Pancreas (tissue), 10 donors: ENCODE measurements around the gene TMEM106B. TPM values are rescaled to one million over a fixed set of nuclear protein-coding genes. Genes with fewer than 3 reads are reported as not detected.
A peak's percentile ranks its signal among the peaks of the same experiment; 100 is the strongest.
"Not testable (repeated sequence)": the region's sequence is repeated elsewhere in the genome, so short reads cannot be mapped to it uniquely, and the experiment has no call there.

ENCODE experiments used
- ATAC-seq, 4 donors: fragments of 200-7000 bp; cut with Tn5 transposase; one replicate each; pipeline versions ENCODE4 v1.8.0 to v1.9.1; 2020; ENCODE audit warnings: mild to moderate bottlenecking in 4 of 4, moderate library complexity in 4 of 4
- DNase-seq, 6 donors: peaks; one replicate each; pipeline ENCODE4 v3.0.0-alpha.2; 2020
- FAIRE-seq: peaks from 2 replicates; lab custom pipeline; 2012; peaks lifted over from hg19 to GRCh38; lab: Jason Lieb, UNC
- H3K27ac ChIP-seq, 4 donors: fragments of 200-600 bp; sonication (generic); 1 replicate in 3 of 4; 2 replicates in 1 of 4; pipeline versions ENCODE4 v1.5.0 to v1.8.0; 2020
- H3K27me3 ChIP-seq, 4 donors: fragments of 200-600 bp; one replicate each; pipeline ENCODE4 v1.8.0; 2021
- H3K36me3 ChIP-seq, 3 donors: fragments of 200-600 bp; sonication (generic) in 1 of 3; one replicate each; pipeline versions ENCODE4 v1.5.0 to v1.8.0; 2020 to 2021
- H3K4me1 ChIP-seq, 3 donors: fragments of 200-600 bp; one replicate each; pipeline ENCODE4 v1.8.0; 2021
- H3K4me3 ChIP-seq, 4 donors: fragments of 200-600 bp; sonication (generic) in 2 of 4; one replicate each; pipeline versions ENCODE4 v1.5.0 to v1.8.0; 2020 to 2021
- H3K9me3 ChIP-seq, 4 donors: fragments of 200-600 bp; one replicate each; pipeline ENCODE4 v1.8.0; 2021
- WGBS, 2 donors: extraction: QIAGEN DNeasy Blood & Tissue Kit; methylation state at CpG; one replicate each; pipeline ENCODE4 v1.1.7; 2013; 5-methylcytosine and 5-hydroxymethylcytosine counted together
- intact Hi-C, 3 donors: fragments of 100-400 bp; cut with DNase I; formaldehyde crosslinking; loops; one replicate each; pipeline versions ENCODE4 v1.11.1 to v1.14.2; 2022
- polyA plus RNA-seq, 2 donors: library from polyadenylated mRNA; stranded (reverse); fragments of 200-250 nt; gene quantifications; one replicate each; pipeline ENCODE4 v1.2.3, GENCODE V29; 2013
- total RNA-seq, 6 donors: library from RNA; stranded (reverse); fragmentation: NEBNext Ultra II Directional in 4 of 6; extraction: Animal tissue kit (Norgen Biotek cat#: 25700) in 4 of 6; gene quantifications; one replicate each; pipeline versions ENCODE4 v1.2.1 to v1.2.4, GENCODE V29; 2021 to 2023
- TF ChIP-seq, protein P1 (sequence below), 4 donors: fragments of 200-600 bp; sonication (generic) in 3 of 4; IDR thresholded peaks; one replicate each; pipeline versions ENCODE4 v1.5.0 to v1.8.0; 2021; ENCODE audit warnings: antibody characterized with exemption in 4 of 4
- donor health status: healthy with polysubstance abuse.
- donor health status: DM: no; HTN: no; CAD: no; lungs with moderate emphysema.
- donor health status: DM: no; HTN: no; CAD: no.
- donor health status: control.
- donor health status: control.
- donor health status: Bipolar disorder and iron deficiency.
- donor health status: DM: yes; HTN: yes; CAD: no.
- donor health status: DM: no; HTN: no; CAD: no.
- donor health status: DM: no; HTN: no; CAD: no.
- donor health status: DM: yes; HTN: yes; CAD: no.

TMEM106B gene
- total and polyA plus RNA-seq, 8 donors, result 4.4 to 29.6 (median 17.5) TPM

DNA sequence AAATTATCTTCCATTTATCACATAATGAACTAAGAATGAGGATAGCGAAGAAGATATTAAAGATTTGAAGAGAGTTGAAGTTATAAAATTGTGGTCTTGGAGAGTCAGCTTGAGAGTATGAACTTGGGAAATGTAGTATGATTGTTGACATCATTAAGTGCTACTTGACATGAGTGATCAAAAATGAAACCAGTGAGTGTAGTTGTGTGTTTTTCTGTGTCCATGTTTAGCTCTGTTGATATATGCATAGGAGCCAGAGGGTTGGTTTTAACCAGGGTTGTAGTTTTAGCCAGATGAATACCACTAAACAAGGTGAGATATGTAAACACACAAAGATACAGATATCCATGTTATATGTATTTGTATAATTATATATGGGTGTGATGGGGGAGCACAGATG is 6.2 kb downstream of the TMEM106B start:
- no peaks in the 10 kb centered on the region for H3K9me3 ChIP-seq
- H3K4me1 ChIP-seq, result peaks cover 0 to 22% (median 10%) of the 10 kb centered on the region in 3 donors
- WGBS, 2 donors, result 96 to 100% methylated on average over 1 of the region's 1 CpG
- DNase-seq (no peak), ATAC-seq (no peak), FAIRE-seq (no peak)
- no peaks in the 10 kb centered on the region for H3K27me3 ChIP-seq
- H3K4me3 ChIP-seq, result no peak overlapping the region
- peaks cover 0 to 11% (median 9%) of the 10 kb centered on the region in 3 donors for H3K36me3 ChIP-seq
- intact Hi-C loops, result no loop called here
- TF ChIP-seq, protein P1, sequence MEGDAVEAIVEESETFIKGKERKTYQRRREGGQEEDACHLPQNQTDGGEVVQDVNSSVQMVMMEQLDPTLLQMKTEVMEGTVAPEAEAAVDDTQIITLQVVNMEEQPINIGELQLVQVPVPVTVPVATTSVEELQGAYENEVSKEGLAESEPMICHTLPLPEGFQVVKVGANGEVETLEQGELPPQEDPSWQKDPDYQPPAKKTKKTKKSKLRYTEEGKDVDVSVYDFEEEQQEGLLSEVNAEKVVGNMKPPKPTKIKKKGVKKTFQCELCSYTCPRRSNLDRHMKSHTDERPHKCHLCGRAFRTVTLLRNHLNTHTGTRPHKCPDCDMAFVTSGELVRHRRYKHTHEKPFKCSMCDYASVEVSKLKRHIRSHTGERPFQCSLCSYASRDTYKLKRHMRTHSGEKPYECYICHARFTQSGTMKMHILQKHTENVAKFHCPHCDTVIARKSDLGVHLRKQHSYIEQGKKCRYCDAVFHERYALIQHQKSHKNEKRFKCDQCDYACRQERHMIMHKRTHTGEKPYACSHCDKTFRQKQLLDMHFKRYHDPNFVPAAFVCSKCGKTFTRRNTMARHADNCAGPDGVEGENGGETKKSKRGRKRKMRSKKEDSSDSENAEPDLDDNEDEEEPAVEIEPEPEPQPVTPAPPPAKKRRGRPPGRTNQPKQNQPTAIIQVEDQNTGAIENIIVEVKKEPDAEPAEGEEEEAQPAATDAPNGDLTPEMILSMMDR (IDR thresholded peaks at IDR 0.05), result no peak
- no peak overlapping the region for H3K27ac ChIP-seq

DNA sequence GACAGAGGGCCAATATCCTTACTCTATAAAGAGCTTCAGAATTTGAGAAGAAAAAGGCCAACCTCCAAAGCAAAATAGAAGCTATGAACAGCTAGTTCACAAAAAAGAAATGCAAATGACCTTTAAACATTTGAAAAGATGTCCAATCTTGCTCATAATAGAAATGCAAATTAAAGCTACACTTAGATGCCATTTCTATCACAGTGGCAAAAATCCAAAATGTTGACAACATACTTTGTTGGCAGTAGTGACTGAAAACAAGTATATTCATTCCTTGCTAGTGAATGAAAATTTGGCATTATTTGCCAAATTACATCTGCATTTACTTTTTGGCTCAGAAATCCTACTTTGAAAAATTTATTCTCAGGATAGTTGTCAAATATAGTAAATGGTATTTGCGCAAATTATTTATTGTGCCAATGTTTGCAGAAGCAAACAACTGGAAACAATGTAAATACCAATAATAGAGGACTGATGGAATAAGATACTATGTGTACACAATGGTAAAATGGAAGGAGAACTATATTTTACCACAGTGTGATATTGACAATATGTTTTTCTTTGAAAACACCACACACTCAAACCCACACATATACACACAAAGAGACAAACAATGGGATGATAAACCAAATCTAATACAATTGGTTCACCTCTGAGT is 9.4 kb downstream of the TMEM106B start:
- ATAC-seq, result no peak
- no peaks in the 10 kb centered on the region for H3K9me3 ChIP-seq
- H3K36me3 ChIP-seq, result peaks cover 0 to 13% (median 9%) of the 10 kb centered on the region in 3 donors
- FAIRE-seq, result no peak
- peaks cover 0 to 10% (median 0%) of the 10 kb centered on the region in 3 donors for H3K4me1 ChIP-seq
- no peak overlapping the region for H3K27ac ChIP-seq
- H3K4me3 ChIP-seq, result no peak overlapping the region
- 48 to 49% methylated on average over 1 of the region's 1 CpG for WGBS, 2 donors
- DNase-seq, result no peak
- TF ChIP-seq, protein P1 (IDR thresholded peaks at IDR 0.05), result no peak
- H3K27me3 ChIP-seq, result no peaks in the 10 kb centered on the region
- intact Hi-C loops, result no loop called here

DNA sequence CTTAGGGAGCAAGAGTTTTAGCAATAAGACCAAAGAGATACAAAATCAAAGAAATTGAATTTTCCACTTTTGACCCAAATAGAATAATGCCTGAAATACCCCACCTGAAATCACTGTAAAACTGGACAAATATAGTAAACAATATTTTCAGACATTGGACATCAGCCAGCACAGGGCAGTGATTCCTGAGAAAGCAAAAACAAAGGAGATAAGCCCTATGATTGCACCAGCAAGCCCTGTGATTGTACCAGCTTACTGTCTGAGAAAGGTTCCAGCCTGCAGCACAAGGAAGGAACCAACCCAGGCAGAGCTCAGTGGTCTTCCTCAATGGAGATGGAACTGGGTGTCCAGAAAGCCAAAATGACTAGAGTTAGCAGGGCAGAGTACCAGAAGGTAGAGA is 10.3 kb downstream of the TMEM106B start:
- Histone ChIP-seq H3K27me3 (no peaks in the 10 kb centered on the region), H3K4me3 (no peak overlapping the region), H3K27ac (no peak overlapping the region), H3K9me3 (no peaks in the 10 kb centered on the region), H3K4me1 (peaks cover 0 to 10% (median 0%) of the 10 kb centered on the region in 3 donors), H3K36me3 (peaks cover 0 to 13% (median 9%) of the 10 kb centered on the region in 3 donors)
- intact Hi-C loops, result no loop called here
- DNase-seq, result no peak
- no peak for FAIRE-seq
- TF ChIP-seq, protein P1 (IDR thresholded peaks at IDR 0.05), result no peak
- ATAC-seq, result peak in 1 of 4 donors; percentile 30

DNA sequence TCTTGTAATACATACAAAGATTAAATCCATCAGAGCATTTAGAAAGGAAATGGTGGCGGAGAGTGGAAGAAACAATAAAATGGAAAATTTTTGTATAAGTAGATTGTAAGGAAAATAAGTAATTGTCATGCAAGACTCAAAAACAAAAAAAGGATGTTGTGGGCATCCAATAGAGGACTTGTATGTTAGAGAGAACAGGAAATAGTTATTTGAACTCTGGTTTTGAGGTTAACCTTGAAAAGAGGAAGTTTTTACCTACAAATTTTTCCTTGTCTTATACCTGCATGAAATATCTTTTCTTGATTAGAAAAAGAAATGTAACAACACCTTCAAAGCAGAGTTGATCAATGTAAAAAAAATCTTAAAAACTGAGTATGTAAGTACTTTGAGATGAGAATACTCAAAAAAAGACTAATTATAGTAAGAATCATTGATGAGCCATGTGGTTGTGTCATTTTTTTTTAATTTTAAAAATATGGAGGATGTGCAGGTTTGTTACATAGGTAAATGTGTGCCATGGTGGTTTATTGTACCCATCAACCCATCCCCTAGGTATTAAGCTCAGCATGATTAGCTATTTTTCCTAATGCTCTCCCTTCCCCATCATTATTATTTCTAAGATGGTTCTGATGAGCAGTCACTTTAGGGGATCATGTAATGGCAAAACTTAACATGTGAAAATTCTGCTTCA is 11.9 kb downstream of the TMEM106B start:
- intact Hi-C loops, result no loop called here
- peaks cover 0 to 13% (median 13%) of the 10 kb centered on the region in 3 donors for H3K36me3 ChIP-seq
- no peaks in the 10 kb centered on the region for H3K9me3 ChIP-seq
- peaks cover 0 to 10% (median 0%) of the 10 kb centered on the region in 3 donors for H3K4me1 ChIP-seq
- ATAC-seq (no peak), FAIRE-seq (no peak), DNase-seq (no peak)
- H3K27me3 ChIP-seq, result no peaks in the 10 kb centered on the region
- no peak overlapping the region for H3K4me3 ChIP-seq
- 49 to 57% methylated on average over 1 of the region's 1 CpG for WGBS, 2 donors
- TF ChIP-seq, protein P1 (IDR thresholded peaks at IDR 0.05), result no peak
- H3K27ac ChIP-seq, result no peak overlapping the region

DNA sequence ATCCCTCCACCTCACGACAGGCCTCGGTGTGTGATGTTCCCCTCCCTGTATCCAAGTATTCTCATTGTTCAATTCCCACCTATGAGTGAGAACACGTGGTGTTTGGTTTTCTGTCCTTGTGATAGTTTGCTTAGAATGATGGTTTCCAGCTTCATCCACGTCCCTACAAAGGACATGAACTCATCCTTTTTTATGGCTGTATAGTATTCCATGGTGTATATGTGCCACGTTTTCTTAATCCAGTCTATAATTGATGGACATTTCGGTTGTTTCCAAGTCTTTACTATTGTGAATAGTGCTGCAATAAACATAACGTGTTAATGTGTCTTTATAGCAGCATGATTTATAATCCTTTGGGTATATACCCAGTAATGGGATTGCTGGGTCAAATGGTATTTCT is 13.9 kb downstream of the TMEM106B start:
- H3K4me3 ChIP-seq, DNase-seq, ATAC-seq, H3K27ac ChIP-seq, H3K36me3 ChIP-seq, H3K9me3 ChIP-seq, H3K27me3 ChIP-seq, H3K4me1 ChIP-seq, FAIRE-seq, intact Hi-C loops: not testable (repeated sequence)
- 82 to 90% methylated on average over 7 of the region's 7 CpGs for WGBS, 2 donors
